ENCODE data around the gene TFPT.

TFPT gene

GRCh38 chr19:54128796-54129616 lies 13.5 kb upstream of the TFPT start:
- no peak for DNase-seq (ENCODE audit: low read depth)
- TF ChIP-seq CTCF (IDR thresholded peaks at IDR 0.05; ENCODE audit: low read depth, low read length, missing control alignments): no peak
- H3K4me3 ChIP-seq (ENCODE audit: low read depth, low read length): no peak overlapping the region

GRCh38 chr19:54128441-54128725 lies 12.9 kb upstream of the TFPT start:
- no peak for TF ChIP-seq CTCF (IDR thresholded peaks at IDR 0.05; ENCODE audit: low read depth, low read length, missing control alignments)
- no peak overlapping the region for H3K4me3 ChIP-seq (ENCODE audit: low read depth, low read length)
- no peak for DNase-seq (ENCODE audit: low read depth)

GRCh38 chr19:54127688-54128440 lies 12.4 kb upstream of the TFPT start:
- no peak for DNase-seq (ENCODE audit: low read depth)
- H3K4me3 ChIP-seq (ENCODE audit: low read depth, low read length): no peak overlapping the region
- TF ChIP-seq CTCF (IDR thresholded peaks at IDR 0.05; ENCODE audit: low read depth, low read length, missing control alignments): no peak

- no peak for TF ChIP-seq CTCF (IDR thresholded peaks at IDR 0.05; ENCODE audit: low read depth, low read length, missing control alignments)
- DNase-seq (ENCODE audit: low read depth): no peak
- H3K4me3 ChIP-seq (ENCODE audit: low read depth, low read length): no peak overlapping the region
Observed at GRCh38 chr19:54125713-54126112, 10.3 kb upstream of the TFPT start.

- H3K4me3 ChIP-seq (ENCODE audit: low read depth, low read length): no peak overlapping the region
- no peak for DNase-seq (ENCODE audit: low read depth)
- TF ChIP-seq CTCF (IDR thresholded peaks at IDR 0.05; ENCODE audit: low read depth, low read length, missing control alignments): no peak
Observed at GRCh38 chr19:54124393-54124792, 8.9 kb upstream of the TFPT start.

GRCh38 chr19:54123682-54124081 lies 8.2 kb upstream of the TFPT start:
- no peak for TF ChIP-seq CTCF (IDR thresholded peaks at IDR 0.05; ENCODE audit: low read depth, low read length, missing control alignments)
- no peak overlapping the region for H3K4me3 ChIP-seq (ENCODE audit: low read depth, low read length)
- DNase-seq (ENCODE audit: low read depth): no peak
